GM18520 (cell line): Measurements from ENCODE around the gene KCNQ1OT1.
A peak's percentile ranks its signal among the peaks of the same experiment; 100 is the strongest.

Experiments
- ATAC-seq: cut with Tn5 transposase; IDR thresholded peaks from one replicate; pipeline ENCODE4 v1.9.1; 2021; ENCODE audit not compliant: unreplicated experiment

The KCNQ1OT1 gene

DNA sequence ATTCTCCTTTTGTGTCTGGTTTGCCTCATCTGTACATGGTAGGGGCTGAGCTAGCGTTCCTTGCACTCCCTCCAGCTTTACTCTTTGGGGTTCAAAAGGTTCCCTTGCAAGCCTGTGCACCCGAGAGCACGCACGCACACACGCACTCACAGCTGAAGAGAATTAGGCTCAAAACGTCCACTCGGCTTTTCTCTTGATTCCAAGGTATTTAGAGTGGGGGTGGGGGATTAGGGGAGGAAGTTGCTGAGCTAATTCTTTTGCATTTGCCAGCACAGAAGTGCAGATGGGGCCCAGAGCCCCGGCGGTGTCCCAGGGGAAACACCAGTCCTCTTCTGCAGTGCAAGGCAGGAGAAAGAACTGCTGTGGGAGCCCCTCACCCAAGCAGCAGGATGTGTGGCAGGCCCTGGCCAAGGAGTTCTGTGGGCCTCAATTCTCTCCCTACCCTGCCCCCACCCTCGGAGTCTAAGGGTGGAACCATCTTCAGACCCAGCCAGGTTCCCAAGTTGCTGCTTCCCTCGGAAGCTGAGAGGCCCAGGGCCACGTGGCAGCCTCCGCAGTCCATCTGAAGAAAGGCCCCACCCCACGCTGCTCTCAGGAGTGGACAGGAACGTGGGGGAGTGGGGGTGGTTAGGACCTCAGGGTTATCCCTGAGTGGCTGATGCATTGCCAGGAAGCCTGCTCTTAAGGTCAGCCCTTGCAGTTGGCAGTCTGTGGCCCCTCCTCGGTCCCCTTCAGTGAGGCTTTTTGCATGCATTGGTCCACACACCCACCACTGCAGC lies 3.8 kb upstream of the KCNQ1OT1 start:
- no peak for ATAC-seq

GRCh38 chr11:2702771-2703362 lies 3.1 kb upstream of the KCNQ1OT1 start:
- ATAC-seq = no peak

DNA sequence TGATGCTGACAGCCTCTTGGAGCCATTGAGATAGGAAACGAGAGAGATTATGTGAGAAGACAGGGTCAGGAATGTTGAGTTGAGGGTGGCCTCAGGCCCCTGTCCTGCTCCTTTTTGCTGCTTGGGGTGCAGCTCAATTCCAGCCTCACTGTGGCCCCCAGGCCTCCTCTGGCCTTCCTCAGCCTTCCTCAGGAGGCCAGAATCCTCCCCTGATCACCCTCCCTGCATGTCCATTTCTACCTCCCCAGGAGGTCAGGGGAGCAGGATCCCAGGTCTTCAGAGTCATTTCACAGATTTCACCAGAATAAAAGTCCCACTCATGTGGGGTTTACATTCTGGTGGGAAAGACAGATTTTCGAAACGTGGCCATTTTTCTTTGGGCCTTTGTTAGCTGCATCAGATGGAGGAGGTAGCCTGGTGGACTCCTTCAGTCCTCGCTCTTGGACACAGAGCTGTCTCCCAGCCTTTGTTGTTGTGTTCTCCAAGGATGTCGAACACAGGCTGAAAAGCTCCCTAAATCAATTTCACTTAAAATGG lies 2.2 kb upstream of the KCNQ1OT1 start:
- no peak for ATAC-seq

GRCh38 chr11:2701230-2701629 lies 1.4 kb upstream of the KCNQ1OT1 start:
- no peak for ATAC-seq

DNA sequence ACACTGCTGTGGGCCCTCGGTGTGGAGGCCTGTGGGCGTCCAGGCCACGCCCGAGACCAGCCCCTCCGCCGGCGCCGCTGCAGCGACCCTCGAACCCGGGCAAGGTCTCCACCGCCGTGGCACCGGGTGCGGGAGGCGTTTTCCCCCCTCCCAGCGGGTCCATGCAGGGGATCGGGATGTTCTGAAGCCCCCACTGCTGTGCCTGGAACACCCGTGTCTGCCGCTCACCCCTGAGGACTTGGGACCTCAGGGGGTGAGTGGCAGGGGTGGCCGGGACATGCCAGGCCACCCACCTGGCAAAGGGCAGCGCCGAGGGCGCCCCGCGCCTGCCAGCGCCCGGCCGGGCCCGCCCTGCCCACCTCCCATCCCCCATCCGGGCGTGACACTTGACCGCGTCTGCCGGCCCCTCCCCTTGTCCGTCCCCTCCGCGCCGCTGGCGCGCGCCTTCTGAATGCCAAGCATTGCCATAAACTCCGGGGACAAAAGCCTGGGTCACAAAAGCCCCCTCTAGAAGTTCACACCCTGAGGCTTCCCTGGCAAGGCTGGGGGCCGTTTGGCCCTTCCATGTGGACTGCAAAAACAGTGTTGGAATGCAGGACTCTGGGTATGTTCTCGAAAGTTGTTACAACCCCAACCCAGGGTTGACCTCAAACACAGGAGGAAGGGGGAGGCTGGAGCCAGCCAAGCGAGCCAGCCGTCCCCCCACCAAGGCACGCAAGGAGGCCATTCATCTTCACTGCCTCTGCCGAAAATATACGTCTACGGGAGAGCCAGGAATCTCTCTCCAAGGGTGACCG lies 819 bp upstream of the KCNQ1OT1 start:
- ATAC-seq = peak; percentile 13

DNA sequence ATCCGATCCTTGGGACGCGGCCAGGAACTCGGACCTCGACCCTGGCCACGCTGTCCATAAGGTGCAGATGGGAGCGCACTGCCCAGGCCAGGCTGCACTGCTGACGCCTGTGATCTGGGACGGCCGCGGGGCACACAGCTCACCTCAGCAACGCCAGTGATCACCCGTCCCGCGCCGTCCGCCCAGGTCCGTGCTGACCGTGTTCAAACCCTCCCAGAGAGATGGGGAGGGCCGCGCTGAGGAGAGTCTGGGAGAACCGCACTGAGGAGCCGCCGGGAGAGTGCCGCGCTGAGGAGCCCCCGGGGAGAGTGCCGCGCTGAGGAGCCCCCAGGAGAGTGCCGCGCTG lies 636 bp downstream of the KCNQ1OT1 start:
- no peak for ATAC-seq

GRCh38 chr11:2698386-2699184 lies 1.2 kb downstream of the KCNQ1OT1 start:
- no peak for ATAC-seq

GRCh38 chr11:2697866-2698265 lies 1.9 kb downstream of the KCNQ1OT1 start:
- no peak for ATAC-seq

DNA sequence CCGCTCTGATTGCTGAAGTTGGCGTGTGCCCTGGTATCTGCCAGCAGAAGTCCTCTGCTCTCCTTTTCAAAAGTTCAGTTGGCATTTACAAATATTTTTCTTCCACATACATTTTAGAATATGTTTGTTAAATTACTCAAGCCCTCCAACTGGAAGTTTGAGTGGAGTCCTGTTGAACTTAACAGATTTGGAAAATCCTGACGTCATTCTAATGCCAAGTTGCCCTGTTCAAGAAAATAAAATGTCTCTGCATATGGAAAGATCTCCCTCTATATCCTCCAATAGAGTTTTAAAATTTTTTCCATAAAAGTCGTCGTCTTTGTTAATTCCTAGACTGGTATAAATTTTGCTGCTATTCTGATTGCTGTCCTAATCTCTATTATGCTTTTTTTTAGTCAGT lies 3.3 kb downstream of the KCNQ1OT1 start:
- no peak for ATAC-seq

DNA sequence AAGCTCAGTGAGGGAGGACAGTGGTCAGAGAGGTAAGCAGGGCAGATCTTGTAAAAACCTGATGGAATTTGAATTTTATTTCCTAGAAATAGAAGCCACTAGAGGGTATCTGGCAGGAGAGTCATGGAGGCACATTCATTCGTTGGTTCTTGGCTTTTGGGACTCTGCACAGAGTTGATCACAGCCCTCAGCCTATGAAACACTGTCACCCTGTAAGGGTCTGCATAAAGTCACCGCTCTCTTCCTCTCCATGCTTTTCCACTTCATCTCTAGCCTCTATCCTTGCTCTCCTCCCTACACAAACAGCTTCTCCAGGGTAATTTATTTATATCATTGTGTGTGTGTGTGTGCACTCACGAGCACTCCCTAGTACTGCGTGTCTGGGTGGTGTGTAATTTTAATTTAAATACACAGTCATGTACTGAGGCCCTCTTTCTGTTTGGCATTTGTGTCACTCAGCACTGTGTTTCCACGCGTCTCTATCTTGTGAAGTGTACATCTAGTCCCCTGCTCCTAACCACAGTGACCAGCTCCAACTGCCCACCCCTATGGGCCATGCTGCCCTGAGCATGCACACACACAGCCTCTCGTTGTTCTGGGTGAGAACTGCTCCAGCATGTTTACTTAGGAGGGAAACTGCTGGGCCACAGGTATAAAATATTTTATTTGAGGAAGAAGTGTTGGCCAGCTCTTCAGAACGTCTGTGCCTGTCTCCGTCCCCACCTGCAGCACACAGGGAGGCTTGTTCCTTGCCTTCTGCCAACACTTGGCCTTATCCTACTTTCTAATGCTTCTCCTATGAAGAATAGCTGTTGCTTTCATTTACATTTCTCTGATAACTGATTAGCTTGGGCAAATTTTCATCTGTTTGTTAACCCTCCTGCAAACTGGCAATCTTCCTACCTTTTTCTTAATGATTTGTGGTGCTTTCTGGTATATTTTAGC lies 4.5 kb downstream of the KCNQ1OT1 start:
- ATAC-seq = no peak

- ATAC-seq = no peak
Observed at GRCh38 chr11:2694495-2694894, 5.3 kb downstream of the KCNQ1OT1 start.

- no peak for ATAC-seq
Observed at GRCh38 chr11:2693271-2694261, 6.2 kb downstream of the KCNQ1OT1 start.

GRCh38 chr11:2691991-2692875 lies 7.6 kb downstream of the KCNQ1OT1 start:
- no peak for ATAC-seq

DNA sequence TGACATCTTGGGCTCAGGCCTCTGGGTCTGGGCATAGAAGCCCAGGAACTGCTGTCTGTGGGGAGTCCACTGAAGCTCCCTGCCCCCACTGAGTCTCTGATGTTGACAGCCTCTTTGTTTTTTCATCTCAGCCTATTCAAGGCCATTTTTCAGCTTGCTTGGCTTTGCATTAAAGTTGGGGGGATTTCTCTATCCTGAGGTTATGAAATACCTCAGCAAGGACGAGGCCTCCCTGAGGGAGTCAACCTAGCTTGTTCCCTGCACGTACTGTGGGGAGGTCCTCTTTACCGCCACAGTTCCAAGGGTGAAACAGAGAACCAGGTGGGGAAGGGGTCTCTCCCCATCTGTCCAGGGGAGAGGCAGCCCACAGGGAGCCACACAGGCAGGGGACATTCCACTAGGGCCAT lies 8.4 kb downstream of the KCNQ1OT1 start:
- ATAC-seq = no peak

GRCh38 chr11:2690596-2691354 lies 9.0 kb downstream of the KCNQ1OT1 start:
- ATAC-seq = no peak

DNA sequence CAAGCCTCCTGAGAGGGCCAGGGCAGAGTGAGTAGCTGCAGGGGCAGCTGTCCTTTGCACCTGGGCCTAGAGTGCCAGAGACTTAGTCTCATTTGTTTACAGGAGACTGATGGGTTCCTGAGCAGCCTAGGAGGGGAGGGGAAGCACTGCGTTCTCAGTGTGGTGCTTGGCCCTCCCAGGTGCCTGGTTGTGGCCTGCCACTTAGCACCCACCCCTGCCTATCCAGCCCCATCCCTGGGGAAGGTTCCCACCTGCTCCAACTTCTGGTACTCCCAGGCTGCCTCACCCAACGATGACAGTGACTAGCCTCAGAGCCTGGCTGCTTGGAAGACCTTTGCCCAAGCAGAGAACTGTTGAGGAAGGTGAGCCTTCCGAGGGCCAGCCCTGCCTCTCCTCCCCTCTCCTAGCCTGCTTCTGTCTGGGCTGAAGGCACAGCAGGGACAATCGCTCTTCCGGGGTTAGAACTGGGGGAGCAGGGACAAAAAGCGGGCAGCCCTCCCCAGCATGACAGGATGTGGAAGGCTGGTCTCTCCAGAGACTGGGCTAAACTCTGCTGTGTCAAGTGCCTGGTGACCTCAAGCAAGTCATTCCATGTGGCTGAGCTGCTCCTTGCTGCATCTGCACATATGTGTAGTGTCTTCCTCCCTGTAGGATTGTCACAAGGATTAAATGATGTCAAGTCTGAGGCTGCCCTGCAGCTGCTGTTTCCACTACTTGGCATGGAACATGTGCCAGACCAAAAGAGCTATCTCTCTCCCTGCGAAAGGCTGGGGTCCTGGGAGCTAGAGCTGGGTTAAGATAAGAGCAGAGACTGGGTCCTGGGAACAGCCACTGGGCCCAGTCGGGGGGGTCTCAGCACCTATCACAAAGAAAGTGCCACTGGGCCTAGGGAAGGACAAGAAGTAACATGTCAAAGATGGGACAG lies 9.9 kb downstream of the KCNQ1OT1 start:
- no peak for ATAC-seq
